HCT116 (cell line): ENCODE results near the gene MFN2.

ENCODE experiments used
- CTCF ChIP-seq, 3 experiments: fragments of 200-600 bp in 1 of 3; sonication (generic) in 1 of 3; IDR thresholded peaks in 2 of 3; conservative IDR thresholded peaks in 1 of 3; 2 replicates each; pipeline ENCODE4 v1.5.1; 2012 to 2017; ENCODE audit warnings: low read depth in 2 of 3, low read length in 2 of 3, antibody characterized with exemption in 1 of 3, borderline replicate concordance in 1 of 3, control low read depth in 1 of 3, mild to moderate bottlenecking in 1 of 3, mixed read lengths in 1 of 3, mixed run types in 1 of 3, moderate library complexity in 1 of 3; ENCODE audit not compliant: insufficient read depth in 1 of 3
- EZH2 ChIP-seq: fragments of 200-600 bp; sonication (generic); IDR thresholded peaks from 2 replicates; pipeline ENCODE4 v1.6.1; 2017; ENCODE audit warnings: antibody characterized with exemption, mixed run types
- POLR2A ChIP-seq: IDR thresholded peaks from 2 replicates; pipeline ENCODE4 v1.7.0; 2011; ENCODE audit warnings: borderline replicate concordance; ENCODE audit not compliant: insufficient read depth, insufficient read length; ENCODE audit errors: extremely low read depth
- POLR2AphosphoS5 ChIP-seq: IDR thresholded peaks from 2 replicates; pipeline ENCODE4 v1.6.1; 2011; ENCODE audit warnings: mild to moderate bottlenecking, low read depth, low read length, moderate library complexity
- ZNF274 ChIP-seq: fragments of 200-500 bp; sonication (Bioruptor generic); IDR thresholded peaks from 2 replicates; pipeline ENCODE4 v1.6.1; 2014; ENCODE audit warnings: mild to moderate bottlenecking, low read depth, low read length, inconsistent platforms

GRCh38 chr1:11984121-11984520, 3.9 kb downstream of the MFN2 start:
- TF ChIP-seq CTCF (IDR thresholded peaks at IDR 0.05 in 2 of 3, conservative IDR thresholded peaks at IDR 0.05 in 1 of 3; ENCODE audit: borderline replicate concordance in 1 of 3, insufficient read depth in 1 of 3, low read depth in 2 of 3, low read length in 2 of 3) (no peak), ZNF274 (no peak), POLR2A (no peak), POLR2AphosphoS5 (no peak), EZH2 (no peak)
